GM12878 (cell line): ENCODE data around the gene B4GALT1. TPM values are rescaled to one million over a fixed set of nuclear protein-coding genes. Genes with fewer than 3 reads are reported as not detected.

ENCODE experiments used
- ATF2 ChIP-seq: IDR thresholded peaks from 2 replicates; pipeline ENCODE4 v1.6.1; 2012; ENCODE audit warnings: low read length, inconsistent platforms
- BHLHE40 ChIP-seq, 2 experiments: fragments of 450-650 bp in 1 of 2; IDR thresholded peaks; 2 replicates each; pipeline ENCODE4 v1.6.1; 2011 to 2017; ENCODE audit warnings: low read depth in 2 of 2, borderline replicate concordance in 1 of 2, improper control_type of control experiment in 1 of 2, low read length in 1 of 2, mild to moderate bottlenecking in 1 of 2
- GABPA ChIP-seq: IDR thresholded peaks from 2 replicates; pipeline ENCODE4 v1.6.1; 2014; ENCODE audit warnings: antibody characterized with exemption, low read depth, mild to moderate bottlenecking, inconsistent platforms
- IRF5 ChIP-seq: fragments of 450-650 bp; IDR thresholded peaks from 2 replicates; pipeline ENCODE4 v1.6.1; 2017; ENCODE audit warnings: borderline replicate concordance
- MEF2B ChIP-seq: fragments of 450-650 bp; IDR thresholded peaks from 2 replicates; pipeline ENCODE4 v1.6.1; 2018; ENCODE audit warnings: mild to moderate bottlenecking, moderate library complexity; ENCODE audit not compliant: partially characterized antibody, poor library complexity, severe bottlenecking
- POLR2AphosphoS5 ChIP-seq: IDR thresholded peaks from 2 replicates; pipeline ENCODE4 v1.6.1; 2011; ENCODE audit warnings: mild to moderate bottlenecking, low read length, inconsistent platforms
- RAD51 ChIP-seq: fragments of 450-650 bp; IDR thresholded peaks from 2 replicates; pipeline ENCODE4 v1.6.1; 2016; ENCODE audit warnings: moderate library complexity, mild to moderate bottlenecking, inconsistent platforms
- SP1 ChIP-seq: IDR thresholded peaks from one replicate; pipeline ENCODE4 v1.6.1; 2011; ENCODE audit warnings: low read depth, low read length
- SREBF2 ChIP-seq: IDR thresholded peaks from 2 replicates; pipeline ENCODE4 v1.6.1; 2012; ENCODE audit warnings: mild to moderate bottlenecking, low read length
- ZNF217 ChIP-seq: fragments of 450-650 bp; IDR thresholded peaks from 2 replicates; pipeline ENCODE4 v1.6.1; 2017; ENCODE audit warnings: antibody characterized with exemption, mild to moderate bottlenecking
- polyA plus RNA-seq, 11 experiments: library from polyadenylated mRNA; depleted of rRNA in 4 of 11; unstranded in 6 of 11; stranded (reverse) in 5 of 11; fragments of >200 nt; fragmentation: Nextera tagmentation in 4 of 11; fragmentation: Illumina TruSeq in 1 of 11; extraction: Ambion mirVana in 4 of 11; extraction: Trizol in 1 of 11; gene quantifications; 1 replicate in 1 of 11; 2 replicates in 10 of 11; pipeline versions ENCODE4 v1.2.1 to v1.2.3, GENCODE V29; 2011 to 2016; ENCODE audit warnings: inconsistent platforms in 2 of 11, missing spikeins in 2 of 11, low read depth in 1 of 11
- total RNA-seq, 4 experiments: library from RNA; depleted of rRNA in 3 of 4; stranded (reverse); fragments of >200 nt in 3 of 4; fragmentation: Illumina TruSeq in 1 of 4; extraction: Trizol in 1 of 4; gene quantifications; 2 replicates each; pipeline versions ENCODE4 v1.2.1 to v1.2.3, GENCODE V29; 2013 to 2021
- TF ChIP-seq, protein P1 (sequence below): fragments of 450-650 bp; IDR thresholded peaks from 2 replicates; pipeline ENCODE4 v1.6.1; 2017; ENCODE audit warnings: mild to moderate bottlenecking, low read depth, inconsistent platforms; ENCODE audit not compliant: poor library complexity, severe bottlenecking
- TF ChIP-seq, protein P2 (sequence below): fragments of 150-350 bp; IDR thresholded peaks from 2 replicates; pipeline ENCODE4 v1.6.1; 2016; ENCODE audit warnings: low read depth, low read length
- TF ChIP-seq, protein P3 (sequence below): fragments of 450-650 bp; IDR thresholded peaks from 2 replicates; pipeline ENCODE4 v1.6.1; 2017; ENCODE audit warnings: low read depth, mild to moderate bottlenecking, moderate library complexity

B4GALT1 gene
- total and polyA plus RNA-seq, 10 of the 15 experiments (the other 5 are each of a cell fraction or from before 2014, with no cell fraction given), result 12.7 to 79.0 (median 41.0) TPM

- TF ChIP-seq IRF5 (no peak), ATF2 (no peak), SP1 (peak; percentile 39), GABPA (no peak), RAD51 (no peak), MEF2B (peak; percentile 49), POLR2AphosphoS5 (peak; percentile 60; the same call in 1 of the 2 replicates), ZNF217 (no peak), BHLHE40 (IDR thresholded peaks at IDR 0.05; ENCODE audit: borderline replicate concordance in 1 of 2, low read depth in 2 of 2, low read length in 1 of 2) (peak; percentile 22 to 40; a peak in 2 of 4 replicates), SREBF2 (no peak)
- TF ChIP-seq, protein P1, sequence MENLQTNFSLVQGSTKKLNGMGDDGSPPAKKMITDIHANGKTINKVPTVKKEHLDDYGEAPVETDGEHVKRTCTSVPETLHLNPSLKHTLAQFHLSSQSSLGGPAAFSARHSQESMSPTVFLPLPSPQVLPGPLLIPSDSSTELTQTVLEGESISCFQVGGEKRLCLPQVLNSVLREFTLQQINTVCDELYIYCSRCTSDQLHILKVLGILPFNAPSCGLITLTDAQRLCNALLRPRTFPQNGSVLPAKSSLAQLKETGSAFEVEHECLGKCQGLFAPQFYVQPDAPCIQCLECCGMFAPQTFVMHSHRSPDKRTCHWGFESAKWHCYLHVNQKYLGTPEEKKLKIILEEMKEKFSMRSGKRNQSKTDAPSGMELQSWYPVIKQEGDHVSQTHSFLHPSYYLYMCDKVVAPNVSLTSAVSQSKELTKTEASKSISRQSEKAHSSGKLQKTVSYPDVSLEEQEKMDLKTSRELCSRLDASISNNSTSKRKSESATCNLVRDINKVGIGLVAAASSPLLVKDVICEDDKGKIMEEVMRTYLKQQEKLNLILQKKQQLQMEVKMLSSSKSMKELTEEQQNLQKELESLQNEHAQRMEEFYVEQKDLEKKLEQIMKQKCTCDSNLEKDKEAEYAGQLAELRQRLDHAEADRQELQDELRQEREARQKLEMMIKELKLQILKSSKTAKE, result peak; percentile 81
- TF ChIP-seq, protein P2, sequence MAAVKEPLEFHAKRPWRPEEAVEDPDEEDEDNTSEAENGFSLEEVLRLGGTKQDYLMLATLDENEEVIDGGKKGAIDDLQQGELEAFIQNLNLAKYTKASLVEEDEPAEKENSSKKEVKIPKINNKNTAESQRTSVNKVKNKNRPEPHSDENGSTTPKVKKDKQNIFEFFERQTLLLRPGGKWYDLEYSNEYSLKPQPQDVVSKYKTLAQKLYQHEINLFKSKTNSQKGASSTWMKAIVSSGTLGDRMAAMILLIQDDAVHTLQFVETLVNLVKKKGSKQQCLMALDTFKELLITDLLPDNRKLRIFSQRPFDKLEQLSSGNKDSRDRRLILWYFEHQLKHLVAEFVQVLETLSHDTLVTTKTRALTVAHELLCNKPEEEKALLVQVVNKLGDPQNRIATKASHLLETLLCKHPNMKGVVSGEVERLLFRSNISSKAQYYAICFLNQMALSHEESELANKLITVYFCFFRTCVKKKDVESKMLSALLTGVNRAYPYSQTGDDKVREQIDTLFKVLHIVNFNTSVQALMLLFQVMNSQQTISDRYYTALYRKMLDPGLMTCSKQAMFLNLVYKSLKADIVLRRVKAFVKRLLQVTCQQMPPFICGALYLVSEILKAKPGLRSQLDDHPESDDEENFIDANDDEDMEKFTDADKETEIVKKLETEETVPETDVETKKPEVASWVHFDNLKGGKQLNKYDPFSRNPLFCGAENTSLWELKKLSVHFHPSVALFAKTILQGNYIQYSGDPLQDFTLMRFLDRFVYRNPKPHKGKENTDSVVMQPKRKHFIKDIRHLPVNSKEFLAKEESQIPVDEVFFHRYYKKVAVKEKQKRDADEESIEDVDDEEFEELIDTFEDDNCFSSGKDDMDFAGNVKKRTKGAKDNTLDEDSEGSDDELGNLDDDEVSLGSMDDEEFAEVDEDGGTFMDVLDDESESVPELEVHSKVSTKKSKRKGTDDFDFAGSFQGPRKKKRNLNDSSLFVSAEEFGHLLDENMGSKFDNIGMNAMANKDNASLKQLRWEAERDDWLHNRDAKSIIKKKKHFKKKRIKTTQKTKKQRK, result no peak
- TF ChIP-seq, protein P3, sequence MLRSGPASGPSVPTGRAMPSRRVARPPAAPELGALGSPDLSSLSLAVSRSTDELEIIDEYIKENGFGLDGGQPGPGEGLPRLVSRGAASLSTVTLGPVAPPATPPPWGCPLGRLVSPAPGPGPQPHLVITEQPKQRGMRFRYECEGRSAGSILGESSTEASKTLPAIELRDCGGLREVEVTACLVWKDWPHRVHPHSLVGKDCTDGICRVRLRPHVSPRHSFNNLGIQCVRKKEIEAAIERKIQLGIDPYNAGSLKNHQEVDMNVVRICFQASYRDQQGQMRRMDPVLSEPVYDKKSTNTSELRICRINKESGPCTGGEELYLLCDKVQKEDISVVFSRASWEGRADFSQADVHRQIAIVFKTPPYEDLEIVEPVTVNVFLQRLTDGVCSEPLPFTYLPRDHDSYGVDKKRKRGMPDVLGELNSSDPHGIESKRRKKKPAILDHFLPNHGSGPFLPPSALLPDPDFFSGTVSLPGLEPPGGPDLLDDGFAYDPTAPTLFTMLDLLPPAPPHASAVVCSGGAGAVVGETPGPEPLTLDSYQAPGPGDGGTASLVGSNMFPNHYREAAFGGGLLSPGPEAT, result peak; percentile 54; the same call in 1 of the 2 replicates
These were observed 2.9 kb downstream of the B4GALT1 start (continued) for GRCh38 chr9:33164138-33164809.
